HG02623 (cell line): ENCODE measurements around the gene CYP2A7.
"Not testable (repeated sequence)": the region's sequence is repeated elsewhere in the genome, so short reads cannot be mapped to it uniquely, and the experiment has no call there.

Source experiments
- ATAC-seq: cut with Tn5 transposase; IDR thresholded peaks from one replicate; pipeline ENCODE4 v1.9.1; 2021; ENCODE audit warnings: moderate library complexity; ENCODE audit not compliant: unreplicated experiment

CYP2A7 gene

GRCh38 chr19:40846722-40847121 is 35.3 kb downstream of the CYP2A7 start:
- ATAC-seq, result not testable (repeated sequence)

GRCh38 chr19:40843653-40844052 is 38.4 kb downstream of the CYP2A7 start:
- not testable (repeated sequence) for ATAC-seq

- not testable (repeated sequence) for ATAC-seq
These were observed 38.9 kb downstream of the CYP2A7 start for GRCh38 chr19:40842997-40843652.

- not testable (repeated sequence) for ATAC-seq
These were observed 40.0 kb downstream of the CYP2A7 start for GRCh38 chr19:40842012-40842411.

- ATAC-seq, result not testable (repeated sequence)
These were observed 43.6 kb downstream of the CYP2A7 start for GRCh38 chr19:40838477-40838876.

- no peak for ATAC-seq
These were observed 45.1 kb downstream of the CYP2A7 start for GRCh38 chr19:40836754-40837429.

- not testable (repeated sequence) for ATAC-seq
These were observed 48.1 kb downstream of the CYP2A7 start for GRCh38 chr19:40833728-40834533.

GRCh38 chr19:40832431-40832790 is 49.6 kb downstream of the CYP2A7 start:
- ATAC-seq, result not testable (repeated sequence)

- ATAC-seq, result no peak
These were observed 50.3 kb downstream of the CYP2A7 start for GRCh38 chr19:40831502-40832430.

- not testable (repeated sequence) for ATAC-seq
These were observed 51.3 kb downstream of the CYP2A7 start for GRCh38 chr19:40830741-40831140.

GRCh38 chr19:40829205-40829604 is 52.8 kb downstream of the CYP2A7 start:
- ATAC-seq, result no peak

- no peak for ATAC-seq
These were observed 54.4 kb downstream of the CYP2A7 start for GRCh38 chr19:40827386-40828247.

- not testable (repeated sequence) for ATAC-seq
These were observed 55.2 kb downstream of the CYP2A7 start for GRCh38 chr19:40826699-40827385.

- not testable (repeated sequence) for ATAC-seq
These were observed 55.7 kb downstream of the CYP2A7 start for GRCh38 chr19:40826312-40826698.

GRCh38 chr19:40825460-40826095 is 56.5 kb downstream of the CYP2A7 start:
- not testable (repeated sequence) for ATAC-seq
